COLO829 (cell line): Measurements from ENCODE around the gene RAB30.
A peak's percentile ranks its signal among the peaks of the same experiment; 100 is the strongest.
"Not testable (repeated sequence)": the region's sequence is repeated elsewhere in the genome, so short reads cannot be mapped to it uniquely, and the experiment has no call there.

Experiments
- DNase-seq: peaks from one replicate; pipeline ENCODE4 v3.0.0; 2012; ENCODE audit warnings: low spot score

The RAB30 gene

DNA sequence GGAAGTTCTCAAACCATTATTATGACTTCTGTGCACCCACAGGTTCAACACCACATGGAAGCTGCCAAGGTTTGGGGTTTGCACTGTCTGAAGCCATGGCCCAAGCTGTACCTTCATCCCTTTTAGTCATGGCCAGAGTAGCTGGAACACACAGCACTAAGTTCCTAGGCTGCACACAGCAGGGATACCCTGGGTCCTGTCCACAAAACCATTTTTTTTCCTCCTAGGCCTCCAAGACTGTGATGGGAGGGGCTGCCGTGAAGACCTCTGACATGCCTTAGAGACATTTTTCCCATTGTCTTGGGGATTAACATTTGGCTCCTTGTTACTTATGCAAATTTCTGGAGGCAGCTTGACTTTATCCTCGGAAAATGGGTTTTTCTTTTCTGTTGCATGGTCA, 127.5 kb downstream of the RAB30 start:
- no peak for DNase-seq

- DNase-seq = not testable (repeated sequence)
Measured at GRCh38 chr11:82943430-82943829, 128.3 kb downstream of the RAB30 start.

DNA sequence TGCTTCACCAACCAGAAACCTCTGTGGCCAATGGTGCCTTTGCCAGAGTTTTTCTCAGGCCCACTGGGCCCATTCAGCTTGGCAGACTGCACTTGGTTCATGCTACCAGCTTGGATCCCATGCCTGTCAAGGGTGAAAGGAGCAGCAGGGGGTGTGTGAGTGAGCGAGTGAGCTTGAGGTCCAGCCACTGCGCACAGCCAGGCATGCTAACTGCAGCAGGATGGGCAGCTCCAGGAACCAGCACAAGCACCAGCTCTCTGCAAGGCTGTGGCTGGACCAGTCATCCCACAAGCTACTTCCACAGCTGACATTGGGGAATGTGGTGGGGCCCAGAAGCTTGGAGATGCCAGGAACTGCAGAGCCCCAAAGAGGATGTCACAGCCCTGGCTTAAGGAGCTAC, 129.3 kb downstream of the RAB30 start:
- DNase-seq = no peak

DNA sequence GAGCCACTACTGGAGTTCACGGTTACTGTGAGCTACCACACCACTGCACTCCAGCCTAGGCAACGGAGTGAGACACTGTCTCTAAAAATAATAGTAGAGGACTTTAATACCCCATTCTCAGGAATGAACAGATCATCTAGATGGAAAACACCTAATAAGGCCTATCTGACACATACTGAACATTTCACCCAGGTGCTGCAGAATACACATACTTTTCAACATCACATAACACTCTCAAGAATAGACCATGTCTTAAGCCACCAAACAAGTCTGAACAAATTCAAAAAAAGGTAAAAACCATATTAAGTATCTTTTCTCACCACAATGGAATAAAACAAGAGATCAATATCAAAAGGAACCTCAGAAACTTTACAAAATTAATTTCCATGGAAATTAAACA, 132.2 kb downstream of the RAB30 start:
- no peak for DNase-seq

DNA sequence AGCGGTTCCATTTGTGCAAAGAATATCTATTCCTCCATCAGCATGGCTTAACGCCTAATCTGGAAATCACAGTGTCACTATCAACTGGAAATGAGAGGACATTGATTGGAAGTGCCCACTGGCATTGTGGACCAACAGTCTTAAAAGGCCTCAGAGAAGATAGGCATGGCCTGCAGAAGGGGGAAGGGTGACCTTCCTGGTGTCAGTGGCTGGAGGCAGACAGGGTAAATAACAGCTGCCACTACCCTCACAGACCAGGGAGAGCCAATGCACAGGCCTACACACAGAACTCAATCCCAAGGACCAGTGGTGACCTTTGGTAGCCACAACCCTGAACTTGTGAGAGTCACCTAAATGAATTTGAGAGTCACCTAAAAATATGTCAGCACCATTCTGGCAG, 134.1 kb downstream of the RAB30 start:
- no peak for DNase-seq

GRCh38 chr11:82936261-82936660, 135.4 kb downstream of the RAB30 start:
- DNase-seq = no peak

DNA sequence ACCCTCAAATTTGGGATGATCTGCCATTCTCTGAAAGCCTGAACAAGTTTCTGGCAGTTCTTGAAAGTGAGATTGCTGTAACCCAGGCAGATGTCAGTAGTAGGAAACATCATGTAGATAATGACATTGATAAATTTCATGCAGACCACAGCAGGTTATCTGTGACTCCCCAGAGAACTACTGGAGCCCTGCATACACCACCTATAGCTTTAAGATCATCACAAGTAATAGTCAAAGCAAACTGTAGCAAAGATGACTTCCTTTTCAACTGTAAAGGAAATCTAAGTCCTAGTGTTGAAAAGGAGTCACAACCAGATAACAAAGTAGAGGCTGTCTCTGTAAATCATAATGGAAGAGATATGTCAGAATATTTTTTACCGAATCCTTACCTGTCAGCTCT, 139.1 kb downstream of the RAB30 start:
- no peak for DNase-seq

GRCh38 chr11:82930734-82931133, 141.0 kb downstream of the RAB30 start:
- no peak for DNase-seq

GRCh38 chr11:82930229-82930628, 141.5 kb downstream of the RAB30 start:
- DNase-seq = no peak

GRCh38 chr11:82929121-82929520, 142.6 kb downstream of the RAB30 start:
- DNase-seq = no peak

DNA sequence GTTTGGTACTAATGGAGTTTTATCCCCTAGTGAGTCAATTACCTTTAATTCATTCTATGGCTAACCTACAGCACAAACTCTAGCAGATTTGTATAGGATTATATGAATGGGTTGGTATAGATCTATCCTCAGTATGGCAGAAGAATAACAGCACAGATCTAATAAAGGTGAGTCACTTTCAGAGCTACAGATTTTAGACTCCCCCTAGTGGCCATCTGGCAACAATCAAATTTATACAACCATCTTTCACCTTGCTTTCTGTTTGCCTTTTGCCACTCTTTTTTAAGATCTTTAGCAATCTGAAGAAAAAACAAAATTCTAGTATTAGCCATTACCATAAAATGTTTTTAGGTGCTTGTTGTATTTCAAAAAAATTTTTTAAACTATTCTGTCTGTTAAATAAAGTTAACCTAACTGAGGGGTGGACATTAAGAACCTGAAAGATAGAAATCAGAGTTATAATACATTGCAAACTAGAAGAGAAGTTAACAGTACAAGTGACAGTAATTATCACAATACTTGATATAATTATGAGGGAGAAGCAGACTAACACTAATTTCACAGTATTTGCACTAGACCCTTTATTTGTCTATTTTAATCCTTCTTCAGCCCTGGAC, 144.3 kb downstream of the RAB30 start:
- peak; percentile 57 for DNase-seq

GRCh38 chr11:82924522-82925224, 147.0 kb downstream of the RAB30 start:
- DNase-seq = no peak
